ENCODE measurements around the gene GMDS. TPM values are rescaled to one million over a fixed set of nuclear protein-coding genes. Genes with fewer than 3 reads are reported as not detected.
A peak's percentile ranks its signal among the peaks of the same experiment; 100 is the strongest.

GMDS gene
- total and polyA plus RNA-seq, 2 experiments from 2014 or later = 30.1 to 36.5 TPM

DNA sequence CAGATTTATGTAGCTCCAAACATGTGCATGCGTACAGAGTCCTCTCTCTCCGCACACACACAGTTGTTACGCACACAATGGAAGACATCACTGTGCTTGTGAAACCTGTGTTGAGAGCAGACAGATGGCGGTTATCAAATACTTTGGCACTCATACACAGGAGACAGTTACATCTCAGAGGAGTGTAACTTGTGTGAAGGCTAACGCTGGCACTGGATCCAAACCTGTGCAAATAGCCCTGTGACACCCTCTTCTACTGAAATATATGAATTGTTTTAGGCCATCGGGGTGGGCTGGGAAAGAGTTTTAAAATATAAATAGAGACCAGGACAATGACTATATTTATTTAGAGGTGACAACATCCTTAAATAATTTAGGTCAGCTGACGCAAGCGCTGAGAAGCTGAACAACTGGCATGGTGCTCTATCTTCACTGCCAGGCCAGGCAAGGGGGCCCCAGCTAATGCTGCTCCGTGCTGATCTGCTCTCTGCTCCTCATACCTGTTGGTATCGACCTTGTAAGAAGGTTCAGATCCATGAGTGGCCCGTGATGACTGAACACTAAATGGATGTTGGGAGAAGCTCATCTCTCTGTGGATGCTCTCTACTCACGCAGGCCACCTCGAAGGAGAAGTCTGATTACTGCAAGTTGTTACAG is 566.2 kb downstream of the GMDS start:
- Histone ChIP-seq H3F3A (replicated peaks; ENCODE audit: low read depth) (no peaks in the 10 kb centered on the region), H3K4me2 (no peak overlapping the region), H2AFZ (no peak overlapping the region), H3K27me3 (ENCODE audit: insufficient read depth) (no peaks in the 10 kb centered on the region), H3K36me3 (ENCODE audit: insufficient read depth) (no peaks in the 10 kb centered on the region), H3K4me3 (no peak overlapping the region), H3K4me1 (ENCODE audit: insufficient read depth) (no peaks in the 10 kb centered on the region), H3K27ac (ENCODE audit: low read depth) (no peak overlapping the region), H3K9me2 (ENCODE audit: insufficient read depth) (no peaks in the 10 kb centered on the region), H4K20me1 (replicated peaks; ENCODE audit: insufficient read depth) (no peaks in the 10 kb centered on the region), H3K79me2 (replicated peaks; ENCODE audit: insufficient read depth) (no peaks in the 10 kb centered on the region)
- peaks cover 3% of the 10 kb centered on the region; the same call in 2 of the 3 replicates for H3K4me1 Mint-ChIP-seq
- ATAC-seq = no peak
- H3K36me3 Mint-ChIP-seq (ENCODE audit: low read depth) = no peaks in the 10 kb centered on the region
- H3K9me3 Mint-ChIP-seq = no peaks in the 10 kb centered on the region
- TF ChIP-seq EZH2 (IDR thresholded peaks at IDR 0.05; ENCODE audit: low read depth, unreplicated experiment) (no peak), JUNB (IDR thresholded peaks at IDR 0.05; ENCODE audit: unreplicated experiment) (no peak), NANOG (IDR thresholded peaks at IDR 0.05; ENCODE audit: borderline replicate concordance) (no peak), STAT1 (IDR thresholded peaks at IDR 0.05; ENCODE audit: unreplicated experiment) (no peak), CREB1 (CRISPR knock-in tag; IDR thresholded peaks at IDR 0.05; ENCODE audit: low read depth) (no peak), ETS1 (IDR thresholded peaks at IDR 0.05) (no peak), POLR2AphosphoS5 (IDR thresholded peaks at IDR 0.05; ENCODE audit: low read depth) (no peak), ZNF331 (CRISPR knock-in tag; IDR thresholded peaks at IDR 0.05; ENCODE audit: low read depth) (no peak)
- no peak overlapping the region for H3K27ac Mint-ChIP-seq
- no peaks in the 10 kb centered on the region for H3K27me3 Mint-ChIP-seq (ENCODE audit: insufficient read depth, low read depth, poor library complexity)
- DNase-seq (ENCODE audit: low spot score) = no peak
- no peak overlapping the region for H3K4me3 Mint-ChIP-seq

DNA sequence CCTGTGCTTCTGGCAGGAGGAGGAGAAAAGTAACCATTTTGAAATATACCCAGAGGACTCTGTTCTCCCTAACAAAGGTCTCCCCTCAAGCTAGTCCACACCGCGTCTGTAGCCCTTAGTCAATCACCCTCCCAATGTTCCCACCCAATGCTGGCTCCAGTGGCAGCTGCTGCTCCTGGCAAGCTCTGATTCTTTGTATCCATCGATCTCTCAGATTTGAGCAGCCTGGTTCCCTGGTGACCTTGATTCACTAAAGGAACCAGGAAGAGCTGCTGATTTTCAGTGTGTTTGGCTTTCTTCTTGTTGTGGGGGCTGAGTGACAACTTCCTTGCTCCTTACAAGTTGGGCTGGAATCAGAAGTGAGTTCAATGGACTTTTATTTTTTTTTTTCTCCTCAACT is 567.2 kb downstream of the GMDS start:
- Mint-ChIP-seq H3K27ac (no peak overlapping the region), H3K36me3 (ENCODE audit: low read depth) (no peaks in the 10 kb centered on the region), H3K4me1 (peaks cover 3% of the 10 kb centered on the region; the same call in 2 of the 3 replicates), H3K9me3 (no peaks in the 10 kb centered on the region), H3K4me3 (no peak overlapping the region), H3K27me3 (ENCODE audit: insufficient read depth, low read depth, poor library complexity) (no peaks in the 10 kb centered on the region)
- Histone ChIP-seq H3K27me3 (ENCODE audit: insufficient read depth) (no peaks in the 10 kb centered on the region), H2AFZ (no peak overlapping the region), H3F3A (replicated peaks; ENCODE audit: low read depth) (no peaks in the 10 kb centered on the region), H4K20me1 (replicated peaks; ENCODE audit: insufficient read depth) (no peaks in the 10 kb centered on the region), H3K27ac (ENCODE audit: low read depth) (no peak overlapping the region), H3K4me1 (ENCODE audit: insufficient read depth) (no peaks in the 10 kb centered on the region), H3K9me2 (ENCODE audit: insufficient read depth) (no peaks in the 10 kb centered on the region), H3K4me2 (no peak overlapping the region), H3K79me2 (replicated peaks; ENCODE audit: insufficient read depth) (no peaks in the 10 kb centered on the region), H3K36me3 (ENCODE audit: insufficient read depth) (no peaks in the 10 kb centered on the region), H3K4me3 (no peak overlapping the region)
- DNase-seq (ENCODE audit: low spot score) = peak; percentile 35
- peak; percentile 86 for ATAC-seq
- TF ChIP-seq ETS1 (IDR thresholded peaks at IDR 0.05) = no peak
- no peak for TF ChIP-seq POLR2AphosphoS5 (IDR thresholded peaks at IDR 0.05; ENCODE audit: low read depth)
- no peak for TF ChIP-seq EZH2 (IDR thresholded peaks at IDR 0.05; ENCODE audit: low read depth, unreplicated experiment)
- TF ChIP-seq EZH2phosphoT487 (IDR thresholded peaks at IDR 0.05; ENCODE audit: unreplicated experiment) = no peak
- no peak for TF ChIP-seq NANOG (IDR thresholded peaks at IDR 0.05; ENCODE audit: borderline replicate concordance)
- no peak for TF ChIP-seq CREB1 (CRISPR knock-in tag; IDR thresholded peaks at IDR 0.05; ENCODE audit: low read depth)
- TF ChIP-seq JUNB (IDR thresholded peaks at IDR 0.05; ENCODE audit: unreplicated experiment) = no peak
- TF ChIP-seq REST (IDR thresholded peaks at IDR 0.05; ENCODE audit: unreplicated experiment) = no peak
- no peak for TF ChIP-seq ZNF114 (CRISPR knock-in tag; IDR thresholded peaks at IDR 0.05)
- no peak for TF ChIP-seq ZNF331 (CRISPR knock-in tag; IDR thresholded peaks at IDR 0.05; ENCODE audit: low read depth)
- TF ChIP-seq STAT1 (IDR thresholded peaks at IDR 0.05; ENCODE audit: unreplicated experiment) = no peak
- TF ChIP-seq CTCF (conservative IDR thresholded peaks at IDR 0.05; ENCODE audit: low read depth in 2 of 2) = no peak
